GM12878 (cell line): ENCODE data around the gene RHOG. TPM values are rescaled to one million over a fixed set of nuclear protein-coding genes. Genes with fewer than 3 reads are reported as not detected.

Experiments used
- ATAC-seq: fragments of 200-7000 bp; cut with Tn5 transposase; 3 replicates; pipeline ENCODE4 v1.9.1; 2020; ENCODE audit warnings: mild to moderate bottlenecking, moderate library complexity
- BruUV-seq: library from RNA; stranded (reverse); fragments of 400-500 nt; replicated peaks from 2 replicates; lab custom pipeline; 2021; lab: Mats Ljungman, UMichigan
- CTCF ChIA-PET: fragments of 300-600 bp; sonication (Branson Sonifier 250); formaldehyde crosslinking; extraction: SDS; loops from one replicate; lab custom pipeline; 2021; ENCODE audit warnings: inconsistent platforms; lab: Yijun Ruan, JAX
- POLR2A ChIA-PET: fragments of 350-600 bp; formaldehyde crosslinking; extraction: SDS; loops from one replicate; lab custom pipeline; 2021; ENCODE audit warnings: inconsistent platforms; lab: Charles Lee
- RAD21 ChIA-PET: fragments of 300-600 bp; sonication (Branson Sonifier 250); formaldehyde crosslinking; loops from one replicate; lab custom pipeline; 2023; ENCODE audit warnings: antibody characterized with exemption; ENCODE audit not compliant: unreplicated experiment; lab: Charles Lee
- SMC1A ChIA-PET: fragments of 300-600 bp; sonication (Branson Sonifier 250); formaldehyde crosslinking; loops from one replicate; lab custom pipeline; 2023; ENCODE audit not compliant: unreplicated experiment, uncharacterized antibody; lab: Charles Lee
- DNase-seq: peaks from one replicate; pipeline ENCODE4 v3.0.0-alpha.2; 2011; ENCODE audit warnings: low read depth, low spot score
- FAIRE-seq: peaks from 3 replicates; lab custom pipeline; 2011; peaks lifted over from hg19 to GRCh38; lab: Jason Lieb, UNC
- H2AFZ ChIP-seq: 2 replicates; pipeline ENCODE4 v1.6.0; 2011; ENCODE audit warnings: low read depth, low read length, control low read depth; ENCODE audit not compliant: control insufficient read depth
- H3K27ac ChIP-seq: 2 replicates; pipeline ENCODE4 v1.5.1; 2011; ENCODE audit warnings: control low read depth; ENCODE audit not compliant: control insufficient read depth, insufficient read depth
- H3K27me3 ChIP-seq, 2 experiments: replicated peaks in 1 of 2; 2 replicates each; pipeline versions ENCODE4 v1.6.0 to v1.6.1; 2011; ENCODE audit warnings: low read length in 1 of 2; ENCODE audit not compliant: control insufficient read depth in 2 of 2, insufficient read depth in 2 of 2
- H3K36me3 ChIP-seq, 2 experiments: 2 replicates each; pipeline ENCODE4 v1.5.1; 2011; ENCODE audit warnings: low read length in 1 of 2; ENCODE audit not compliant: control insufficient read depth in 2 of 2, insufficient read depth in 2 of 2
- H3K4me1 ChIP-seq: 2 replicates; pipeline ENCODE4 v1.6.1; 2011; ENCODE audit warnings: mild to moderate bottlenecking, low read length, moderate library complexity, mixed read lengths; ENCODE audit not compliant: control insufficient read depth, insufficient read depth
- H3K4me2 ChIP-seq: 2 replicates; pipeline ENCODE4 v1.6.0; 2011; ENCODE audit warnings: control low read depth; ENCODE audit not compliant: control insufficient read depth, insufficient read depth
- H3K4me3 ChIP-seq: fragments of 200-600 bp; sonication (generic); 2 replicates; pipeline ENCODE4 v1.5.1; 2016
- H3K79me2 ChIP-seq: 2 replicates; pipeline ENCODE4 v1.6.0; 2011; ENCODE audit warnings: low read length; ENCODE audit not compliant: control insufficient read depth, insufficient read depth
- H3K9ac ChIP-seq: 2 replicates; pipeline ENCODE4 v1.8.0; 2011; ENCODE audit warnings: low read length, control low read depth, mixed read lengths; ENCODE audit not compliant: control insufficient read depth, insufficient read depth
- H3K9me3 ChIP-seq: replicated peaks from 3 replicates; pipeline ENCODE4 v1.5.1; 2011; ENCODE audit warnings: mild to moderate bottlenecking, low read length; ENCODE audit not compliant: control insufficient read depth, insufficient read depth
- H4K20me1 ChIP-seq: 2 replicates; pipeline ENCODE4 v1.6.0; 2011; ENCODE audit not compliant: control insufficient read depth, insufficient read depth
- ATF7 ChIP-seq: fragments of 450-650 bp; IDR thresholded peaks from 2 replicates; pipeline ENCODE4 v1.6.1; 2016; ENCODE audit warnings: low read depth, mild to moderate bottlenecking
- DPF2 ChIP-seq: fragments of 450-650 bp; IDR thresholded peaks from 2 replicates; pipeline ENCODE4 v1.6.1; 2017; ENCODE audit warnings: mild to moderate bottlenecking
- EED ChIP-seq: sonication (generic); IDR thresholded peaks from 2 replicates; pipeline ENCODE4 v1.6.1; 2016; ENCODE audit warnings: antibody characterized with exemption, low read depth
- GABPA ChIP-seq: IDR thresholded peaks from 2 replicates; pipeline ENCODE4 v1.6.1; 2014; ENCODE audit warnings: antibody characterized with exemption, low read depth, mild to moderate bottlenecking, inconsistent platforms
- KAT2A ChIP-seq: conservative IDR thresholded peaks from 2 replicates; pipeline ENCODE4 v1.6.1; 2011; ENCODE audit warnings: low read depth, low read length; ENCODE audit not compliant: control insufficient read depth
- KDM1A ChIP-seq: fragments of 200-600 bp; sonication (generic); IDR thresholded peaks from 2 replicates; pipeline ENCODE4 v1.6.1; 2016; ENCODE audit warnings: borderline replicate concordance
- NR2F1 ChIP-seq: fragments of 450-650 bp; conservative IDR thresholded peaks from 2 replicates; pipeline ENCODE4 v1.6.1; 2017; ENCODE audit warnings: mild to moderate bottlenecking
- TCF7 ChIP-seq: IDR thresholded peaks from 2 replicates; pipeline ENCODE4 v1.6.1; 2014; ENCODE audit warnings: antibody characterized with exemption, borderline replicate concordance
- ZNF217 ChIP-seq: fragments of 450-650 bp; IDR thresholded peaks from 2 replicates; pipeline ENCODE4 v1.6.1; 2017; ENCODE audit warnings: antibody characterized with exemption, mild to moderate bottlenecking
- ZNF274 ChIP-seq: IDR thresholded peaks from one replicate; pipeline ENCODE4 v1.8.0; 2011; ENCODE audit not compliant: insufficient read length, insufficient read depth
- in situ Hi-C: fragments of 300-500 bp; cut with MboI; formaldehyde crosslinking; loops from 9 replicates; pipeline ENCODE4 v1.14.3; 2018; ENCODE audit warnings: mixed read lengths
- intact Hi-C: fragments of 100-400 bp; cut with micrococcal nuclease; formaldehyde crosslinking; loops from one replicate; pipeline ENCODE4 v1.14.2; 2022; ENCODE audit not compliant: unreplicated experiment
- polyA plus RNA-seq, 11 experiments: library from polyadenylated mRNA; depleted of rRNA in 4 of 11; unstranded in 6 of 11; stranded (reverse) in 5 of 11; fragments of >200 nt; fragmentation: Nextera tagmentation in 4 of 11; fragmentation: Illumina TruSeq in 1 of 11; extraction: Ambion mirVana in 4 of 11; extraction: Trizol in 1 of 11; gene quantifications; 1 replicate in 1 of 11; 2 replicates in 10 of 11; pipeline versions ENCODE4 v1.2.1 to v1.2.3, GENCODE V29; 2011 to 2016; ENCODE audit warnings: inconsistent platforms in 2 of 11, missing spikeins in 2 of 11, low read depth in 1 of 11
- total RNA-seq, 4 experiments: library from RNA; depleted of rRNA in 3 of 4; stranded (reverse); fragments of >200 nt in 3 of 4; fragmentation: Illumina TruSeq in 1 of 4; extraction: Trizol in 1 of 4; gene quantifications; 2 replicates each; pipeline versions ENCODE4 v1.2.1 to v1.2.3, GENCODE V29; 2013 to 2021
- TF ChIP-seq, protein P1 (sequence below): fragments of 450-650 bp; IDR thresholded peaks from 2 replicates; pipeline ENCODE4 v1.6.1; 2017; ENCODE audit warnings: antibody characterized with exemption, mild to moderate bottlenecking, moderate library complexity

Gene RHOG
- total and polyA plus RNA-seq, 10 of the 15 experiments (the other 5 are each of a cell fraction or from before 2014, with no cell fraction given): 16.0 to 172 (median 94.8) TPM

- TF ChIP-seq TCF7 (no peak), DPF2 (peak; percentile 47; the same call in 1 of the 2 replicates), ZNF274 (no peak), KDM1A (no peak), ATF7 (no peak)
- TF ChIP-seq, protein P1, sequence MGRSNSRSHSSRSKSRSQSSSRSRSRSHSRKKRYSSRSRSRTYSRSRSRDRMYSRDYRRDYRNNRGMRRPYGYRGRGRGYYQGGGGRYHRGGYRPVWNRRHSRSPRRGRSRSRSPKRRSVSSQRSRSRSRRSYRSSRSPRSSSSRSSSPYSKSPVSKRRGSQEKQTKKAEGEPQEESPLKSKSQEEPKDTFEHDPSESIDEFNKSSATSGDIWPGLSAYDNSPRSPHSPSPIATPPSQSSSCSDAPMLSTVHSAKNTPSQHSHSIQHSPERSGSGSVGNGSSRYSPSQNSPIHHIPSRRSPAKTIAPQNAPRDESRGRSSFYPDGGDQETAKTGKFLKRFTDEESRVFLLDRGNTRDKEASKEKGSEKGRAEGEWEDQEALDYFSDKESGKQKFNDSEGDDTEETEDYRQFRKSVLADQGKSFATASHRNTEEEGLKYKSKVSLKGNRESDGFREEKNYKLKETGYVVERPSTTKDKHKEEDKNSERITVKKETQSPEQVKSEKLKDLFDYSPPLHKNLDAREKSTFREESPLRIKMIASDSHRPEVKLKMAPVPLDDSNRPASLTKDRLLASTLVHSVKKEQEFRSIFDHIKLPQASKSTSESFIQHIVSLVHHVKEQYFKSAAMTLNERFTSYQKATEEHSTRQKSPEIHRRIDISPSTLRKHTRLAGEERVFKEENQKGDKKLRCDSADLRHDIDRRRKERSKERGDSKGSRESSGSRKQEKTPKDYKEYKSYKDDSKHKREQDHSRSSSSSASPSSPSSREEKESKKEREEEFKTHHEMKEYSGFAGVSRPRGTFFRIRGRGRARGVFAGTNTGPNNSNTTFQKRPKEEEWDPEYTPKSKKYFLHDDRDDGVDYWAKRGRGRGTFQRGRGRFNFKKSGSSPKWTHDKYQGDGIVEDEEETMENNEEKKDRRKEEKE: no peak
Observed at GRCh38 chr11:3859373-3859881, 18.7 kb upstream of the RHOG start (continued).

GRCh38 chr11:3857628-3858027 is 16.9 kb upstream of the RHOG start:
- FAIRE-seq (no peak), ATAC-seq (no peak), DNase-seq (no peak)
- peak overlapping the region; percentile 56 for H3K9ac ChIP-seq
- H3K27ac ChIP-seq: peak overlapping the region; percentile 79
- no peaks in the 10 kb centered on the region for H3K27me3 ChIP-seq
- ChIA-PET SMC1A (interaction anchor here (0.6 to 21.1 kb wide), 13 partner anchors 8 to 215 kb away, joined by 3 to 805 read pairs (median 7); no protein-coding TSS in a partner anchor), POLR2A (interaction anchor here (0.5 to 13.2 kb wide), 10 partner anchors 17 to 203 kb away, joined by 3 to 405 read pairs (median 4); partner anchors contain the start of gene RHOG), CTCF (interaction anchor here (0.8 to 39.6 kb wide), 11 partner anchors 7 to 212 kb away, joined by 3 to 1047 read pairs (median 8); partner anchors contain the start of genes RHOG and STIM1)
- H3K9me3 ChIP-seq: no peaks in the 10 kb centered on the region
- no TSS peak for BruUV-seq
- H3K4me2 ChIP-seq: peak overlapping the region; percentile 98
- H3K36me3 ChIP-seq: no peaks in the 10 kb centered on the region
- H3K79me2 ChIP-seq: peaks cover 71% of the 10 kb centered on the region
- no peak overlapping the region for H2AFZ ChIP-seq
- no peaks in the 10 kb centered on the region for H4K20me1 ChIP-seq
- peaks cover 46% of the 10 kb centered on the region for H3K4me1 ChIP-seq
- in situ Hi-C loops (loop anchor here (25.0 kb wide), 2 partner anchors 1480 to 1830 kb away; partner anchors contain the start of genes OR51B5, TRIM22 and TRIM5), intact Hi-C loops (no loop called here)
- TF ChIP-seq EED (0 out of 2 replicates have a peak, but pooled peaks have one; percentile 17), GABPA (no peak), NR2F1 (peak; percentile 63; the same call in 1 of the 2 replicates), ZNF217 (no peak), KAT2A (no peak)
- TF ChIP-seq, all 136 proteins: peak for 2
- RAD21 ChIA-PET: interaction anchor here (0.7 to 16.5 kb wide), 12 partner anchors 8 to 208 kb away, joined by 3 to 605 read pairs (median 36); partner anchors contain the start of genes PGAP2 and RHOG
- H3K4me3 ChIP-seq: peak overlapping the region; percentile 94
